Activated CD8-positive, alpha-beta T cell treated with anti-CD3 and anti-CD28 coated beads, Interleukin-2, amount 10 ng/mL, durations not matched to agents 7 days and 5 days (primary cell): Measurements from ENCODE around the gene DUSP22. TPM values are rescaled to one million over a fixed set of nuclear protein-coding genes. Genes with fewer than 3 reads are reported as not detected.

Experiments used
- ATAC-seq: fragments of 150-1000 bp; cut with Tn5 transposase; one replicate; pipeline ENCODE4 v1.10.0; 2021; ENCODE audit warnings: moderate library complexity
- CTCF ChIA-PET: fragments of 350-600 bp; sonication (Branson Sonifier 250); formaldehyde crosslinking; loops from one replicate; lab custom pipeline; 2021; ENCODE audit warnings: antibody characterized with exemption; lab: Charles Lee
- POLR2A ChIA-PET: fragments of 350-600 bp; sonication (Branson Sonifier 250); formaldehyde crosslinking; loops from one replicate; lab custom pipeline; 2021; ENCODE audit warnings: antibody characterized with exemption; lab: Charles Lee
- DNase-seq: peaks from one replicate; pipeline ENCODE4 v3.0.0-alpha.2; 2020
- H3K27ac Mint-ChIP-seq: one replicate; pipeline ENCODE4 v1.8.0; 2021; ENCODE audit warnings: mild to moderate bottlenecking, mixed read lengths
- H3K27me3 Mint-ChIP-seq: one replicate; pipeline ENCODE4 v1.8.0; 2021; ENCODE audit warnings: low read depth, mixed read lengths
- H3K36me3 Mint-ChIP-seq: one replicate; pipeline ENCODE4 v1.8.0; 2021; ENCODE audit warnings: low read depth, mixed read lengths
- H3K4me1 Mint-ChIP-seq: one replicate; pipeline ENCODE4 v1.8.0; 2021; ENCODE audit warnings: low read depth, mixed read lengths
- H3K4me3 Mint-ChIP-seq: one replicate; pipeline ENCODE4 v1.8.0; 2021; ENCODE audit warnings: mild to moderate bottlenecking, mixed read lengths
- H3K9me3 Mint-ChIP-seq: one replicate; pipeline ENCODE4 v1.8.0; 2022; ENCODE audit warnings: mixed read lengths; ENCODE audit not compliant: insufficient read depth
- total RNA-seq, 2 experiments: library from RNA; stranded (reverse); gene quantifications; one replicate each; pipeline ENCODE4 v1.2.3, GENCODE V29; 2021

Gene DUSP22
- total RNA-seq, 2 experiments from 2014 or later: 32.6 to 33.2 TPM

DNA sequence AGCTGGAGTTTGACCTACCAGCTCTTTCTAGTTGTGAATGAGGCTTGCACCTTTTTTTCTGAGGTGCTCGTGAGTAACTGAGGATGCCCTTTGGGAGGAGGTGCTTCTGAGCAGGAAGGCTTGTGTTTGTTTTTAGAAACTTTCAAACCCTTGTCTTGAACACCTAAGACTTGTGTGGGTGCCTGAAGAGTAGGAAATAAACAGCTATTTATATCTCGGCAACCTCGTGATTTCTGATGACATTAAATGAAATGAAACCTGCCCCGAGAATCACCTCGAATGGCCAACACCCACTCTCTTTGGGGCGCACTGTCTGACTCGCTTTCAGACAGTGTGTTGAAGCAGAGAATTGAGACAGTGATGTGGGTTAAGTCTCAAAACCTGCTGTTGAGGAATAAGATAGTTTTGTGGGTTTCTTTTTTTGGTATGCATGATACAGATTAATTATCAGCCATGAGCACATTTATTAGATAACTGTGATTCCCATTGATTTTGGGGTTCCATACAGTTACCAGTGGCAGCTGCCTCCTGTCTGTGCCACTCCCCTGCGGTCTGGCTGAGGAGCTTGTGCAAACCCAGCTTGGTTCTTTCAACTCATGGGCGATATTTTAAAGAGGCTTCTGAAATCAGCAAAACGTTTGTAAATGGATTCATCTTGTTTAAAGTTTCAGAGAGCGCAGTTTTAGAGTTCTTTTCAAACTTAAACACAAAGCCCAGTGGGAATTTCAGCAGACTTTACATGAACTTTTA, 107.7 kb downstream of the DUSP22 start:
- POLR2A ChIA-PET: interaction anchor here (0.5 to 15.9 kb wide), 20 partner anchors 6 to 842 kb away, joined by 3 to 231 read pairs (median 3); partner anchors contain the start of gene IRF4
- CTCF ChIA-PET: interaction anchor here (0.6 to 4.1 kb wide), 12 partner anchors 8 to 211 kb away, joined by 3 to 21 read pairs (median 3); no protein-coding TSS in a partner anchor
- Mint-ChIP-seq H3K4me3 (peak overlapping the region; percentile 46), H3K9me3 (no peaks in the 10 kb centered on the region), H3K27ac (peak overlapping the region; percentile 78), H3K4me1 (peaks cover 93% of the 10 kb centered on the region), H3K36me3 (peaks cover 91% of the 10 kb centered on the region), H3K27me3 (no peaks in the 10 kb centered on the region)
- ATAC-seq (peak; percentile 32), DNase-seq (peak; percentile 56)

GRCh38 chr6:400815-401214, 108.5 kb downstream of the DUSP22 start:
- CTCF ChIA-PET: interaction anchor here (1.1 to 4.1 kb wide), 4 partner anchors 12 to 212 kb away, joined by 3 to 21 read pairs (median 3); no protein-coding TSS in a partner anchor
- H3K4me3 Mint-ChIP-seq: no peak overlapping the region
- no peak overlapping the region for H3K27ac Mint-ChIP-seq
- POLR2A ChIA-PET: interaction anchor here (0.7 to 15.9 kb wide), 5 partner anchors 7 to 111 kb away, joined by 3 to 231 read pairs (median 4); partner anchors contain the start of gene IRF4
- no peaks in the 10 kb centered on the region for H3K9me3 Mint-ChIP-seq
- DNase-seq: no peak
- H3K4me1 Mint-ChIP-seq: peaks cover 92% of the 10 kb centered on the region
- H3K36me3 Mint-ChIP-seq: peaks cover 91% of the 10 kb centered on the region
- no peak for ATAC-seq
- no peaks in the 10 kb centered on the region for H3K27me3 Mint-ChIP-seq

Other genes starting within 250 kb of the DUSP22 start
- 10 to 100 TPM; 91.2 to 95.2 TPM for gene IRF4, start 99.3 kb downstream of the DUSP22 start, total RNA-seq